GM19328 (cell line): ENCODE measurements around the gene CNTFR.

Source experiments
- ATAC-seq: cut with Tn5 transposase; IDR thresholded peaks from one replicate; pipeline ENCODE4 v1.9.1; 2021; ENCODE audit warnings: mild to moderate bottlenecking, moderate library complexity; ENCODE audit not compliant: unreplicated experiment

Gene CNTFR

GRCh38 chr9:34573599-34574325, 15.8 kb downstream of the CNTFR start:
- ATAC-seq = no peak

GRCh38 chr9:34572628-34573027, 16.9 kb downstream of the CNTFR start:
- ATAC-seq = no peak

- ATAC-seq = no peak
Measured at GRCh38 chr9:34572092-34572491, 17.4 kb downstream of the CNTFR start.

GRCh38 chr9:34571481-34571810, 18.1 kb downstream of the CNTFR start:
- no peak for ATAC-seq

- ATAC-seq = no peak
Measured at GRCh38 chr9:34570809-34571480, 18.6 kb downstream of the CNTFR start.

- no peak for ATAC-seq
Measured at GRCh38 chr9:34570376-34570775, 19.1 kb downstream of the CNTFR start.

GRCh38 chr9:34568774-34569173, 20.8 kb downstream of the CNTFR start:
- ATAC-seq = no peak

GRCh38 chr9:34568133-34568532, 21.4 kb downstream of the CNTFR start:
- no peak for ATAC-seq

GRCh38 chr9:34566972-34567371, 22.6 kb downstream of the CNTFR start:
- no peak for ATAC-seq

GRCh38 chr9:34566322-34566721, 23.2 kb downstream of the CNTFR start:
- no peak for ATAC-seq

GRCh38 chr9:34565856-34566255, 23.7 kb downstream of the CNTFR start:
- ATAC-seq = no peak

GRCh38 chr9:34564617-34565016, 24.9 kb downstream of the CNTFR start:
- ATAC-seq = no peak

- no peak for ATAC-seq
Measured at GRCh38 chr9:34563262-34563661, 26.3 kb downstream of the CNTFR start.

GRCh38 chr9:34562135-34562745, 27.3 kb downstream of the CNTFR start:
- ATAC-seq = no peak

- no peak for ATAC-seq
Measured at GRCh38 chr9:34560599-34561214, 28.8 kb downstream of the CNTFR start.

GRCh38 chr9:34559624-34560455, 29.7 kb downstream of the CNTFR start:
- ATAC-seq = no peak

- ATAC-seq = no peak
Measured at GRCh38 chr9:34558919-34559623, 30.5 kb downstream of the CNTFR start.

- ATAC-seq = no peak
Measured at GRCh38 chr9:34558364-34558763, 31.2 kb downstream of the CNTFR start.

GRCh38 chr9:34557426-34558321, 31.9 kb downstream of the CNTFR start:
- no peak for ATAC-seq
